Body of pancreas (tissue), 4 donors: Measurements from ENCODE around the gene CD248.

ENCODE experiments used
- CTCF ChIP-seq, 7 experiments: fragments of 450-650 bp in 4 of 7; fragments of 200-600 bp in 3 of 7; sonication (generic) in 3 of 7; IDR thresholded peaks; one replicate each; pipeline ENCODE4 v1.5.1; 2016 to 2019; ENCODE audit warnings: antibody characterized with exemption in 7 of 7
- POLR2A ChIP-seq, 3 donors: fragments of 450-650 bp; IDR thresholded peaks; one replicate each; pipeline ENCODE4 v1.6.1; 2016; ENCODE audit warnings: antibody characterized with exemption in 3 of 3, mild to moderate bottlenecking in 2 of 3

- TF ChIP-seq POLR2A (IDR thresholded peaks at IDR 0.05) (no peak), CTCF (IDR thresholded peaks at IDR 0.05) (no peak)
These were observed 26.3 kb upstream of the CD248 start for GRCh38 chr11:66343176-66343575.
